Panc1 (cell line): ENCODE measurements around the gene CCR8. TPM values are rescaled to one million over a fixed set of nuclear protein-coding genes. Genes with fewer than 3 reads are reported as not detected.
"Not testable (repeated sequence)": the region's sequence is repeated elsewhere in the genome, so short reads cannot be mapped to it uniquely, and the experiment has no call there.

Source experiments
- ATAC-seq: fragments of 200-7000 bp; cut with Tn5 transposase; 2 replicates; pipeline ENCODE4 v1.9.1; 2020; ENCODE audit warnings: mild to moderate bottlenecking, moderate library complexity
- BruUV-seq: library from RNA; stranded (reverse); fragments of 400-500 nt; replicated peaks from 2 replicates; lab custom pipeline; 2021; lab: Mats Ljungman, UMichigan
- CTCF ChIA-PET: fragments of 300-600 bp; sonication (Branson Sonifier 250); formaldehyde crosslinking; loops from one replicate; lab custom pipeline; 2022; ENCODE audit warnings: antibody characterized with exemption; lab: Charles Lee
- POLR2A ChIA-PET: fragments of 300-600 bp; sonication (Branson Sonifier 250); formaldehyde crosslinking; loops from one replicate; lab custom pipeline; 2022; ENCODE audit warnings: antibody characterized with exemption; lab: Charles Lee
- DNase-seq: peaks from one replicate; pipeline ENCODE4 v3.0.0-alpha.2; 2010; ENCODE audit warnings: low read depth, low spot score
- H3K27ac ChIP-seq: 2 replicates; pipeline ENCODE4 v1.5.1; 2011; ENCODE audit warnings: mild to moderate bottlenecking, low read length, inconsistent platforms
- H3K27me3 ChIP-seq: fragments of 200-500 bp; sonication (Bioruptor generic); 2 replicates; pipeline ENCODE4 v1.6.0; 2014; ENCODE audit warnings: low read length, inconsistent platforms; ENCODE audit not compliant: control insufficient read depth, insufficient read depth
- H3K36me3 ChIP-seq: fragments of 200-500 bp; sonication (Bioruptor generic); 2 replicates; pipeline ENCODE4 v1.5.1; 2014; ENCODE audit warnings: inconsistent platforms, mild to moderate bottlenecking, low read length, moderate library complexity; ENCODE audit not compliant: control insufficient read depth, insufficient read depth
- H3K4me1 ChIP-seq: 2 replicates; pipeline ENCODE4 v1.5.1; 2011; ENCODE audit warnings: inconsistent platforms, mild to moderate bottlenecking, low read length, moderate library complexity; ENCODE audit not compliant: control insufficient read depth, insufficient read depth
- H3K4me3 ChIP-seq, 2 experiments: 2 replicates each; pipeline ENCODE4 v1.5.1; 2011 to 2012; ENCODE audit warnings: low read depth in 2 of 2, low read length in 2 of 2, mild to moderate bottlenecking in 2 of 2, inconsistent platforms in 1 of 2, moderate library complexity in 1 of 2
- H3K9me3 ChIP-seq: fragments of 200-500 bp; sonication (Bioruptor generic); 2 replicates; pipeline ENCODE4 v1.5.1; 2014; ENCODE audit warnings: low read depth, mild to moderate bottlenecking, inconsistent platforms, low read length, moderate library complexity; ENCODE audit not compliant: control insufficient read depth, insufficient read depth
- POLR2AphosphoS5 ChIP-seq: IDR thresholded peaks from 2 replicates; pipeline ENCODE4 v1.6.1; 2012; ENCODE audit warnings: mild to moderate bottlenecking, low read depth, low read length, moderate library complexity
- SIN3A ChIP-seq: IDR thresholded peaks from 2 replicates; pipeline ENCODE4 v1.6.1; 2012; ENCODE audit warnings: low read depth, mild to moderate bottlenecking, low read length, moderate library complexity, borderline replicate concordance; ENCODE audit not compliant: insufficient read depth
- TCF7L2 ChIP-seq: IDR thresholded peaks from 2 replicates; pipeline ENCODE4 v1.6.1; 2011; ENCODE audit warnings: mild to moderate bottlenecking, low read depth, low read length, inconsistent platforms
- in situ Hi-C: cut with HindIII; loops from 2 replicates; pipeline ENCODE4 v1.10.0; 2016; ENCODE audit warnings: low sequenced_read_pairs, low pct_unique_long_range_greater_than_20kb
- intact Hi-C: fragments of 100-400 bp; cut with micrococcal nuclease; formaldehyde crosslinking; loops from one replicate; pipeline ENCODE4 v1.10.0; 2022; ENCODE audit not compliant: unreplicated experiment
- total RNA-seq: library from RNA; stranded (reverse); gene quantifications from one replicate; pipeline ENCODE4 v1.2.1, GENCODE V29; 2021; ENCODE audit not compliant: unreplicated experiment
- TF ChIP-seq, protein P1 (sequence below), 2 experiments: IDR thresholded peaks; 2 replicates each; pipeline ENCODE4 v1.6.1; 2011 to 2012; ENCODE audit warnings: low read depth in 2 of 2, control low read depth in 1 of 2, low read length in 1 of 2, mild to moderate bottlenecking in 1 of 2, moderate library complexity in 1 of 2; ENCODE audit not compliant: insufficient read depth in 1 of 2
- TF ChIP-seq, protein P2 (sequence below): fragments of 450-650 bp; IDR thresholded peaks from 2 replicates; pipeline ENCODE4 v1.5.1; 2017; ENCODE audit warnings: mild to moderate bottlenecking

CCR8 gene
- total RNA-seq, 1 experiment from 2014 or later: not detected

DNA sequence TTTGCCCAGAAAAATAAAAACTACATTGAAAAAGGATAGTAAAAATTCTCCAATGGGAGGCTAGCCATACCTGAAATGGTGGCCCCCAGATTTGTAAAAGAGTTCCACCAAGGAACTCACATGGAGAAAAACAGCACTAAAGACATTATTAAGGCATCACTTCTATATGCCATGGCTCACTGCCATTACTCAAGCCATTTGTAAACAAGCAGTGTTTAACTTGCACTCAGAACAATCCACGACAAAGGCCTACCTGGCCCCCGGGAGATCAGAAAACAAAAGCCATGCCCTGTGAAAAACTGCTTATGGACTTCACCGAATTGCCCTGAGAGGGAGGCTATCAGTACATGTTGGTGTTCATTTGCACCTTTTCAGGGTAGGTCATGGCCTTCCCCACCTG, 19.6 kb downstream of the CCR8 start:
- no TSS peak for BruUV-seq
- ATAC-seq: no peak

DNA sequence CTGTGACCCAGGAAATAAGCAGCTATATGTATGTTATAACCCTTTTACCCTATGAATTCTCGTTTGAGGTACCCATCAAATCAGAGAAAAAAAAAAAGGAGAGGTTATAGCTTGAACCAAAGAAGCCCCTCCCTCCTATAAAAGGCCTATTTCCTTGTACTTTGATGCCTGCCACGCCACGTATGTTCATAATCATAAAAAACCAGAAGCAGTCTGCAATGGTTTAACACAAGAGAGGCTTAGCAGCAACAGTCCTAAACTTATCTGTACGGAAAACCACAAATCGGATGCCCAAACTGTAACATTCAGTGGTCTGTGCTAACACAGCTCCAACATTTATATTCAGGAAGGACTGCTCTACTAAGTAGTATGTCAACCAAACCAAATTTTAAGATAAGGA, 21.2 kb downstream of the CCR8 start:
- POLR2A ChIA-PET: no interaction called here
- no peaks in the 10 kb centered on the region for H3K27me3 ChIP-seq
- no peak overlapping the region for H3K4me3 ChIP-seq
- TF ChIP-seq TCF7L2 (no peak), POLR2AphosphoS5 (no peak)
- TF ChIP-seq, protein P1, sequence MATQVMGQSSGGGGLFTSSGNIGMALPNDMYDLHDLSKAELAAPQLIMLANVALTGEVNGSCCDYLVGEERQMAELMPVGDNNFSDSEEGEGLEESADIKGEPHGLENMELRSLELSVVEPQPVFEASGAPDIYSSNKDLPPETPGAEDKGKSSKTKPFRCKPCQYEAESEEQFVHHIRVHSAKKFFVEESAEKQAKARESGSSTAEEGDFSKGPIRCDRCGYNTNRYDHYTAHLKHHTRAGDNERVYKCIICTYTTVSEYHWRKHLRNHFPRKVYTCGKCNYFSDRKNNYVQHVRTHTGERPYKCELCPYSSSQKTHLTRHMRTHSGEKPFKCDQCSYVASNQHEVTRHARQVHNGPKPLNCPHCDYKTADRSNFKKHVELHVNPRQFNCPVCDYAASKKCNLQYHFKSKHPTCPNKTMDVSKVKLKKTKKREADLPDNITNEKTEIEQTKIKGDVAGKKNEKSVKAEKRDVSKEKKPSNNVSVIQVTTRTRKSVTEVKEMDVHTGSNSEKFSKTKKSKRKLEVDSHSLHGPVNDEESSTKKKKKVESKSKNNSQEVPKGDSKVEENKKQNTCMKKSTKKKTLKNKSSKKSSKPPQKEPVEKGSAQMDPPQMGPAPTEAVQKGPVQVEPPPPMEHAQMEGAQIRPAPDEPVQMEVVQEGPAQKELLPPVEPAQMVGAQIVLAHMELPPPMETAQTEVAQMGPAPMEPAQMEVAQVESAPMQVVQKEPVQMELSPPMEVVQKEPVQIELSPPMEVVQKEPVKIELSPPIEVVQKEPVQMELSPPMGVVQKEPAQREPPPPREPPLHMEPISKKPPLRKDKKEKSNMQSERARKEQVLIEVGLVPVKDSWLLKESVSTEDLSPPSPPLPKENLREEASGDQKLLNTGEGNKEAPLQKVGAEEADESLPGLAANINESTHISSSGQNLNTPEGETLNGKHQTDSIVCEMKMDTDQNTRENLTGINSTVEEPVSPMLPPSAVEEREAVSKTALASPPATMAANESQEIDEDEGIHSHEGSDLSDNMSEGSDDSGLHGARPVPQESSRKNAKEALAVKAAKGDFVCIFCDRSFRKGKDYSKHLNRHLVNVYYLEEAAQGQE (IDR thresholded peaks at IDR 0.05; ENCODE audit: insufficient read depth in 1 of 2, low read depth in 2 of 2, low read length in 1 of 2): no peak
- no peaks in the 10 kb centered on the region for H3K36me3 ChIP-seq
- intact Hi-C loops (no loop called here), in situ Hi-C loops (no loop called here)
- DNase-seq: no peak
- no peaks in the 10 kb centered on the region for H3K9me3 ChIP-seq
- no peak overlapping the region for H3K27ac ChIP-seq
- BruUV-seq: no TSS peak
- no peak for ATAC-seq
- H3K4me1 ChIP-seq: no peaks in the 10 kb centered on the region
- CTCF ChIA-PET: no interaction called here

More for the DNA sequence above, 19.6 kb downstream of the CCR8 start:
- TF ChIP-seq SIN3A: no peak
- TF ChIP-seq, protein P1 (IDR thresholded peaks at IDR 0.05; ENCODE audit: insufficient read depth in 1 of 2, low read depth in 2 of 2, low read length in 1 of 2): no peak
- TF ChIP-seq POLR2AphosphoS5: no peak
- TF ChIP-seq, protein P2, sequence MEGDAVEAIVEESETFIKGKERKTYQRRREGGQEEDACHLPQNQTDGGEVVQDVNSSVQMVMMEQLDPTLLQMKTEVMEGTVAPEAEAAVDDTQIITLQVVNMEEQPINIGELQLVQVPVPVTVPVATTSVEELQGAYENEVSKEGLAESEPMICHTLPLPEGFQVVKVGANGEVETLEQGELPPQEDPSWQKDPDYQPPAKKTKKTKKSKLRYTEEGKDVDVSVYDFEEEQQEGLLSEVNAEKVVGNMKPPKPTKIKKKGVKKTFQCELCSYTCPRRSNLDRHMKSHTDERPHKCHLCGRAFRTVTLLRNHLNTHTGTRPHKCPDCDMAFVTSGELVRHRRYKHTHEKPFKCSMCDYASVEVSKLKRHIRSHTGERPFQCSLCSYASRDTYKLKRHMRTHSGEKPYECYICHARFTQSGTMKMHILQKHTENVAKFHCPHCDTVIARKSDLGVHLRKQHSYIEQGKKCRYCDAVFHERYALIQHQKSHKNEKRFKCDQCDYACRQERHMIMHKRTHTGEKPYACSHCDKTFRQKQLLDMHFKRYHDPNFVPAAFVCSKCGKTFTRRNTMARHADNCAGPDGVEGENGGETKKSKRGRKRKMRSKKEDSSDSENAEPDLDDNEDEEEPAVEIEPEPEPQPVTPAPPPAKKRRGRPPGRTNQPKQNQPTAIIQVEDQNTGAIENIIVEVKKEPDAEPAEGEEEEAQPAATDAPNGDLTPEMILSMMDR: no peak
- TF ChIP-seq TCF7L2: no peak
- ChIA-PET POLR2A (no interaction called here), CTCF (no interaction called here)
- H3K9me3 ChIP-seq: no peaks in the 10 kb centered on the region
- H3K27me3 ChIP-seq: no peaks in the 10 kb centered on the region
- no peaks in the 10 kb centered on the region for H3K4me1 ChIP-seq
- no peak overlapping the region for H3K4me3 ChIP-seq
- DNase-seq: no peak
- in situ Hi-C loops (no loop called here), intact Hi-C loops (no loop called here)
- H3K36me3 ChIP-seq: no peaks in the 10 kb centered on the region
- no peak overlapping the region for H3K27ac ChIP-seq

DNA sequence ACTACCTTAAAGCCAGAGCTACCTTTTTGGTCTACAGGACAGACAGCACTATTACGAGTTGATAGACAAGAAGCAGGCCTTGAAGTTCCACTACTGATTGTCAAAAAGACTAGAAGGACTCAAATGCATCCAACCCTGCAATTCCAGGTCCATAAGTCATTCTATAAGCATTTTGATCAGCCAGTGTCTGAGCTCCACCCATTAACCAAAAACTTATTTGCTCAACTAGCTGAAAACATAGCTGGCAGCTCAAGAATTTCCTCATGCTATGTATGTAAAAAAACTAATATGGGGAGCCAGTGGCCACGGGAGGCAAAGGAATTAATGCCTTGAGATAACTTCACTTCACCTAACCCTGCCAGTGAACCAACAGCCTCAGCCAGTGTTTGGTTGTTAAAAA, 21.6 kb downstream of the CCR8 start:
- H3K4me1 ChIP-seq, DNase-seq, H3K9me3 ChIP-seq, in situ Hi-C loops, H3K27me3 ChIP-seq, CTCF ChIA-PET, ATAC-seq, H3K27ac ChIP-seq, intact Hi-C loops, H3K36me3 ChIP-seq, BruUV-seq, H3K4me3 ChIP-seq, POLR2A ChIA-PET: not testable (repeated sequence)

DNA sequence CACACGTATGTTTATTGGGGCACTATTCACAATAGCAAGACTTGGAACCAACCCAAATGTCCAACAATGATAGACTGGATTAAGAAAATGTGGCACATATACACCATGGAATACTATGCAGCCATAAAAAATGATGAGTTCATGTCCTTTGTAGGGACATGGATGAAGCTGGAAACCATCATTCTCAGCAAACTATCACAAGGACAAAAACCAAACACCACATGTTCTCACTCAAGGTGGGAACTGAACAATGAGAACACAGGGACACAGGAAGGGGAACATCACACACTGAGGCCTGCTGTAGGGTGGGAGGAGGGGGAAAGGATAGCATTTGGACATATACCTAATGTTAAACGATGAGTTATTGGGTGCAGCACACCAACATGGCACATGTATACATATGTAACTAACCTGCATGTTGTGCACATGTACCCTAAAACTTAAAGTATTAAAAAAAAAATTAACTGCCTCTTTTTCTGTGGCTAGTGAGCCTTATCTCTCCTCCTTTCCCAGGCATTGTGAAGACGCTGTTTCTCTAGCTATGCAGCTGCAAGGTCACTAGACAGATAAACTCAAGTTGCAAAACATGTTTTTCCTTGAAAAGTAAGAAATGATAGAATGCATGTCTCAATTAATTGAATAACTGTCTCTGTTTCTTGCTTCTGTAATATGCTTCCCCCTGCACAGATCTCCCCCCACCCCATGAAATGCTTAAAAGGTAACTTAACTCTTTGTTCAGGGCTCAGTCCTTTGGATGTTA, 23.8 kb downstream of the CCR8 start:
- H3K36me3 ChIP-seq, H3K4me1 ChIP-seq, H3K27ac ChIP-seq, H3K4me3 ChIP-seq, ATAC-seq, BruUV-seq, intact Hi-C loops, POLR2A ChIA-PET, DNase-seq, H3K9me3 ChIP-seq, in situ Hi-C loops, H3K27me3 ChIP-seq, CTCF ChIA-PET: not testable (repeated sequence)
